Activated CD4-positive, CD25-positive, alpha-beta regulatory T cell (primary cell): ENCODE results near the gene URI1.
A peak's percentile ranks its signal among the peaks of the same experiment; 100 is the strongest.
"Not testable (repeated sequence)": the region's sequence is repeated elsewhere in the genome, so short reads cannot be mapped to it uniquely, and the experiment has no call there.

ENCODE experiments used
- DNase-seq, 4 experiments: peaks; one replicate each; lab custom pipeline; 2025; lab: John Stamatoyannopoulos, UW

The URI1 gene

GRCh38 chr19:29942404-29943261 is 594 bp downstream of the URI1 start:
- peak; percentile 42 to 66 (median 56) for DNase-seq

GRCh38 chr19:29943615-29944014 is 1.6 kb downstream of the URI1 start:
- no peak for DNase-seq

- DNase-seq: no peak
Observed at GRCh38 chr19:29944390-29945012, 2.5 kb downstream of the URI1 start.

GRCh38 chr19:29945017-29945416 is 3.0 kb downstream of the URI1 start:
- DNase-seq: no peak

GRCh38 chr19:29945433-29945832 is 3.4 kb downstream of the URI1 start:
- no peak for DNase-seq

- DNase-seq: no peak
Observed at GRCh38 chr19:29946645-29947044, 4.6 kb downstream of the URI1 start.

- no peak for DNase-seq
Observed at GRCh38 chr19:29947871-29948270, 5.8 kb downstream of the URI1 start.

GRCh38 chr19:29948759-29949470 is 6.9 kb downstream of the URI1 start:
- DNase-seq: not testable (repeated sequence)

- no peak for DNase-seq
Observed at GRCh38 chr19:29952177-29952576, 10.1 kb downstream of the URI1 start.

GRCh38 chr19:29952646-29953045 is 10.6 kb downstream of the URI1 start:
- no peak for DNase-seq

GRCh38 chr19:29953352-29954247 is 11.6 kb downstream of the URI1 start:
- no peak for DNase-seq

- DNase-seq: no peak
Observed at GRCh38 chr19:29956855-29957254, 14.8 kb downstream of the URI1 start.

- DNase-seq: no peak
Observed at GRCh38 chr19:29961311-29961710, 19.3 kb downstream of the URI1 start.

- DNase-seq: no peak
Observed at GRCh38 chr19:29962793-29963192, 20.8 kb downstream of the URI1 start.

- DNase-seq: no peak
Observed at GRCh38 chr19:29963576-29963975, 21.5 kb downstream of the URI1 start.

GRCh38 chr19:29964171-29964570 is 22.1 kb downstream of the URI1 start:
- no peak for DNase-seq

- DNase-seq: no peak
Observed at GRCh38 chr19:29965492-29965891, 23.5 kb downstream of the URI1 start.

- DNase-seq: not testable (repeated sequence)
Observed at GRCh38 chr19:29966142-29966541, 24.1 kb downstream of the URI1 start.

- no peak for DNase-seq
Observed at GRCh38 chr19:29966588-29967249, 24.7 kb downstream of the URI1 start.

GRCh38 chr19:29967623-29968022 is 25.6 kb downstream of the URI1 start:
- no peak for DNase-seq

GRCh38 chr19:29969891-29970290 is 27.9 kb downstream of the URI1 start:
- no peak for DNase-seq
